T1000 (cell line): ENCODE measurements around the gene OR1K1.
"Not testable (repeated sequence)": the region's sequence is repeated elsewhere in the genome, so short reads cannot be mapped to it uniquely, and the experiment has no call there.

Experiments
- DNase-seq: peaks from one replicate; lab custom pipeline; 2025; ENCODE audit warnings: mixed read lengths; lab: John Stamatoyannopoulos, UW

OR1K1 gene

DNA sequence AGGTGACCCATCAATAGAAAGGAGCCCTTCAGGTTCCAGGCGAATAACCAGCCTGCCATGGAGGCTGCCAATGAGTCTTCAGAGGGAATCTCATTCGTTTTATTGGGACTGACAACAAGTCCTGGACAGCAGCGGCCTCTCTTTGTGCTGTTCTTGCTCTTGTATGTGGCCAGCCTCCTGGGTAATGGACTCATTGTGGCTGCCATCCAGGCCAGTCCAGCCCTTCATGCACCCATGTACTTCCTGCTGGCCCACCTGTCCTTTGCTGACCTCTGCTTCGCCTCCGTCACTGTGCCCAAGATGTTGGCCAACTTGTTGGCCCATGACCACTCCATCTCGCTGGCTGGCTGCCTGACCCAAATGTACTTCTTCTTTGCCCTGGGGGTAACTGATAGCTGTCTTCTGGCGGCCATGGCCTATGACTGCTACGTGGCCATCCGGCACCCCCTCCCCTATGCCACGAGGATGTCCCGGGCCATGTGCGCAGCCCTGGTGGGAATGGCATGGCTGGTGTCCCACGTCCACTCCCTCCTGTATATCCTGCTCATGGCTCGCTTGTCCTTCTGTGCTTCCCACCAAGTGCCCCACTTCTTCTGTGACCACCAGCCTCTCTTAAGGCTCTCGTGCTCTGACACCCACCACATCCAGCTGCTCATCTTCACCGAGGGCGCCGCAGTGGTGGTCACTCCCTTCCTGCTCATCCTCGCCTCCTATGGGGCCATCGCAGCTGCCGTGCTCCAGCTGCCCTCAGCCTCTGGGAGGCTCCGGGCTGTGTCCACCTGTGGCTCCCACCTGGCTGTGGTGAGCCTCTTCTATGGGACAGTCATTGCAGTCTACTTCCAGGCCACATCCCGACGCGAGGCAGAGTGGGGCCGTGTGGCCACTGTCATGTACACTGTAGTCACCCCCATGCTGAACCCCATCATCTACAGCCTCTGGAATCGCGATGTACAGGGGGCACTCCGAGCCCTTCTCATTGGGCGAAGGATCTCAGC, at the start of gene OR1K1:
Gene OR1K1, plus strand, starts transcription at position 58 of the 995 bp plus-strand sequence. Its CDS starts 0 bp downstream, at position 58.
- no peak for DNase-seq

DNA sequence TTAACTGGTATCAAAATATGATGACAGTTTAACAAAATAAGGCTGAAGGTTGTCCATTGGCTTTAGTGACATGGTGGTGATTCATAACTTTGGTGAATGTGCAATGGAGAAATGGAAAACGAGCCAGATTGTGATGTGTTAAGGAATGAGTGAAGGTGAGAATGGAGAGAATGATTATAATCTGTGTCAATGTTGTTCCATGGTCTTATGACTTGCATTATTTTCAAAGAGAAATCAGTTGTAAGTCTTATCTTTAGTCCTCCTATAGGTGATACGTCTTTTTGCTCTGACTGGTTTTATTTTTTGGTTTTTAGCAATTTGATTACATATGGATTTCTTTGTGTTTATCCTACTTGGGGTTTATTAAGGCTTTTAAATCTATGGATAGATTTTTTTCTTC, 45.1 kb upstream of the OR1K1 start:
- no peak for DNase-seq

DNA sequence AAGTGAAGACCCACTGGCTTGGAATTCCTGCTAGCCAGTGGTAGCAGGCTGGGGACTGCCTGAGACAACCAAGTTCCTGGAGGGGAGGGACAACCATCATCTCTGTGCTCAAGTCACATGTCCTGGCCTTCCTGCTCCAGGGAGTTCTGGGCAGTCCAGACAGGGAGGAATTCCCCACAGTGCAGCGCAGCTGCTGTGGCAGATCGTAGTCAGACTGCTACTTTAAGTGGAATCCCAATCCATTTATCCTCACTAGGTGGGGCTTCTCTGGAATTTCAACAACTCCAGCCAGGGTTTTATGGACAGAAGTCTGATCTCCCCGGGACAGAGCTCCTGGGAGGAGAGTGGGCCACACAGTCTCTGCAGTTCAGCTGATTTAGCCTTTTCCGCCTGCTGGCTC, 32.1 kb upstream of the OR1K1 start:
- no peak for DNase-seq

GRCh38 chr9:122777052-122777451, 22.9 kb upstream of the OR1K1 start:
- no peak for DNase-seq

GRCh38 chr9:122777935-122778627, 21.8 kb upstream of the OR1K1 start:
- DNase-seq: peak; percentile 36

DNA sequence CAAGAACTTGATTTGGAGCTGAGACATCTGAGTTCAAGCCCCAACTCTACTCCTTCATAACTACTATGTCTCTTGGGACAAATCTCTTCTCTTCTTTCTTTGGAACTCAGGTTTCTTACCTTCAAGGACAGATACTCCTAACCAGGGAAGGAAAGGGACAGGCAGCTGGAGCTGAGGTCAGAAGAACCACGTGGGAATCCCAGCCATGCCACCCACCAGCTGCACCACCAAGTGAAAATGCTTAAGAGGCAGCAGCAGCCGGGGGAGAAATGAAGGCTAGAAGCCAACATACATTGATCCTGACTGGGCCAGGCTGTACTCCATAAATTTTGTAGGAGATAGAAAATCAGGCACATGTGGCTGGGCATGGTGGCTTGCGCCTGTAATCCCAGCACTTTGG, 20.7 kb upstream of the OR1K1 start:
- no peak for DNase-seq

GRCh38 chr9:122780026-122780425, 19.9 kb upstream of the OR1K1 start:
- no peak for DNase-seq

- no peak for DNase-seq
Measured at GRCh38 chr9:122781671-122782070, 18.3 kb upstream of the OR1K1 start.

GRCh38 chr9:122785269-122785668, 14.7 kb upstream of the OR1K1 start:
- no peak for DNase-seq

- no peak for DNase-seq
Measured at GRCh38 chr9:122786338-122786737, 13.6 kb upstream of the OR1K1 start.

- DNase-seq: no peak
Measured at GRCh38 chr9:122788831-122789230, 11.1 kb upstream of the OR1K1 start, which contains the start of gene OR5C1. TSS of gene OR5C1 (plus strand) at chr9:122788933. CDS start at chr9:122788933, 0 bp downstream.

GRCh38 chr9:122789256-122790046, 10.5 kb upstream of the OR1K1 start:
- DNase-seq: no peak

DNA sequence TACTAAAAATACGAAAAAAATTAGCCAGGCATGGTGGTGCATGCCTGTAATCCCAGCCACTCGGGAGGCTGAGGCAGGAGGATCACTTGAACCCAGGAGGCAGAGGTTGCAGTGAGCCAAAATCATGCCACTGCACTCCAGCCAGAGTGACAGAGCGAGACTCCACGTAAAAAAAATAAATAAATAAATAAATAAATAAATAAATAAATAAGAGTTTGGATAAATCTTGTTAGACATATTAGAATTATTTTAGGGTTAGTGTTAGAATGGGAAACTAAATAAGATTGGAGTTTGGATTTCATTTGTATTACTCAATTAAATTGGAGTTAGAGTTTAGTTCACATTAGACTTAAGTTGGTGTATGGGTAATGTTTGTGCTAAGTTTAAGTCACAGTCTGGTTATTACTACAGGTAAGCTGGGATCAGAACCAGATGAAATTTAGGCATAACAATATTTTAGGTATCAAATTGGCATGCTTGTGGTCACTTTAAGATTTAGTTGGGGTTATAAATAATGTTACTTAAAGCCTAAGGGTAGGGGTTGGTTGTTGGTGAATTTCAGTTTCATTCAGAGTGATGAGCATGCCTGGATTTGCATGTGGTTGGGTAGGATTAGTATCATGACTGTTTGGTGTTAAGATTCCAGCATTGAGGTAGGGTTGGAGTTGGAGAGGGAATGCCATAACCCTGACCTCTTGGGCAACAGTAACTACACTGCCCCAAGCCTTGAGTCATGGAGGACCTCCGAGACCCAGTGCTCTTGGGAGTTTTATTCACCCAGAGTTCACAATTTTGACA, 7.9 kb upstream of the OR1K1 start:
- no peak for DNase-seq

DNA sequence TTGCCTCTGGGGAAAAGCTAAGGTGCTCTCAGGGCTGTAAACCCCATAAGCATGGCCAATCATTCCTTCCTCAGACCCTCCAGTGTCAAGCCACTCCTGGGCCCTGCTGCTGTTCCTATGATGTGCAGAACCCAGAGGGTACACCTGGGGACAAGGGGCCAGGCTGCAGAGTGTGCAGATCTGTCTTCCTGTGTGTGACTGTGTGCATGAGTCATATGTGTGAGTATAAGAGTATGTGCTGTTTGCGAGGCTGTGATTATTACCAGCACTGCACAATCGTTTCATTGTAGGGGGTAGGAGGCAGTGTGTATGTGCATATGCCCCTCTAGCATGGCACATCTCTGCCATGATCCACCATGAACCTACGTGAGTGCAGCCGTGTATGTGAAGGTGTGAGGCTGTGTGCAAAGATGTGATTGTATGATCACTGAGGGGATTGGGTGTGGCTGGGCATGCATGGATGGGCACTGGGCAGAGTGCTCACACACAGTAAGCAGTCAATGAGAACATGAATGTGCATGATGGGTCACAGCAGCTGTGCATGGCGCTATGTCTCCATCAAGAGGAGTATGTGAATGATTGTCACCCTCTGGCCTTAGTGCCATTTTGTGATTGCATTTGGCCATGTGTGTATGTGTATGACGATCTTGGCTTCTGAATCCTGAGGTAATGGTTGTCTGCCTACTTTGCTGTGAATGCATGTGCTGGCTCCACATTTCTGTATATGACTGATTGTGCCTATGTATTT, 2.4 kb upstream of the OR1K1 start:
- no peak for DNase-seq

GRCh38 chr9:122806661-122807060, 6.7 kb downstream of the OR1K1 start:
- no peak for DNase-seq

- DNase-seq: no peak
Measured at GRCh38 chr9:122807271-122807900, 7.5 kb downstream of the OR1K1 start.

DNA sequence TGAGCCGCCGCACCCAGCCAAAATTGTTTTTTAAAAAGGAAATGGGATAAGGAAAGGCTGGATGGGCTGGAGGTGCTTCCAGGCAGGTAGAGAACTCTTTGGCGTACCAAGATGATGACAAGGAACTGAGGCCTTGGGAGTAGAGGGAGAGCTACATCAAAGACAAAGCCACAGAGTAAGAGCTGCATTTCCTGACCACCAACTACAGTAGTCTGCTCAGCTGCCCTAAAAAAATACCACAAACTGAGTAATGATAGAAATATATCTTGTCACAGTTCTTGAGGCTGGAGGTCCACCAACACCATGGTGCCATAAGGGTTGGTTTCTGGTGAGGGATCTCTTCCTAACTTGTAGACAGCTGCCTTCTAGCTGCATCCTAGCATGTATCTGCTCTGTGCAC, 8.2 kb downstream of the OR1K1 start:
- DNase-seq: no peak

DNA sequence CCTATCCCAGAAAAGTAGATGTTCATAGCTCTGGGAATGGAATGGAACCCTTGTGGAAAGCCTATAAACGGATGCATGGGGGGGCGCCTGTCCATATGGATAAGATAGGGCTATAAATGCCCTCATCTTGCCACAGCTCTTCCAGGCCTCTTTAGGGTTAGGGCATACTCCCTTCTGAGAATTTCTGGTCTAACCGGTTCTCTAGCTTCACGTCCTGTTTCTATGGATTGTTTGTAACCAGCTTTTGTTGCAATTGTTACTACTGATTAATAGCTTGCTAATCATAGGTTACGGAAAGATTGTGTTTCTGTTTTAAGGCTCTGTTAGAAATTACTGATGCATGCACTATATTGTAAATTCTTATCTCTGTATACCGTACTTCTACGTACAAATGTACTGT, 9.3 kb downstream of the OR1K1 start:
- DNase-seq: not testable (repeated sequence)

DNA sequence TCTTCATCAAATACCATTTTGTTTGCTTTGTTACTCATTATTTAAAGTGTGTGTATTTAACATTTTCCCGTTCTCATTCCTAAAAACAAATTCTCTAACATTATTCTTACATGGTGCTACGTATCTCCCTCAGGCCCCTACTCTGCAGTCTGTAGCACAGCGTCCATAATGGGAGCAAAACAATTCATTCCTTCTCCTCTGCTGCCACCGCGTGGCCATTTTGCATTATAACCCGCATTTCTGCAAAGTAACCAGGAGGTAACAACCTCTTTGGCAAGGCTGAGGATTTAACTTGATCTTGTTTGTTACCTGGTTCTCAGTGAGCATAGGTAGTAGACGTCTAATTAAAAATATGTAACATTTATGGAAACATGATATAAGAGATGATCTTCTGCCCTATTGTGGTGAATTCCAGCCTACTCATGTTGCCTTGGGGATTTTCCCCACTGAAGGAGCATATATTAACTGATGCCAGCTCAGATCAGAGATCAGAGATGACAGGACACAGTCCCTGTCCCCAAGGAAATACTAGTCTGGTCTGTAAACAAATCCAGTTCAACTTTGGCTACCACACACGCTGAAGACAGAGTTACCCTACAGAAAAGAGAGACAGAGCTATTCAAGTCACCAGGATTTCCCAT, 10.5 kb downstream of the OR1K1 start:
- peak; percentile 43 for DNase-seq

GRCh38 chr9:122812736-122813135, 12.8 kb downstream of the OR1K1 start:
- DNase-seq: no peak
